NCI-H1417 treated with DMSO at 0.1 percent for 48 hours (cell line): Measurements from ENCODE around the gene ERFL.
A peak's percentile ranks its signal among the peaks of the same experiment; 100 is the strongest.

Experiments
- DNase-seq: peaks from one replicate; lab custom pipeline; 2025; lab: John Stamatoyannopoulos, UW

The ERFL gene

DNA sequence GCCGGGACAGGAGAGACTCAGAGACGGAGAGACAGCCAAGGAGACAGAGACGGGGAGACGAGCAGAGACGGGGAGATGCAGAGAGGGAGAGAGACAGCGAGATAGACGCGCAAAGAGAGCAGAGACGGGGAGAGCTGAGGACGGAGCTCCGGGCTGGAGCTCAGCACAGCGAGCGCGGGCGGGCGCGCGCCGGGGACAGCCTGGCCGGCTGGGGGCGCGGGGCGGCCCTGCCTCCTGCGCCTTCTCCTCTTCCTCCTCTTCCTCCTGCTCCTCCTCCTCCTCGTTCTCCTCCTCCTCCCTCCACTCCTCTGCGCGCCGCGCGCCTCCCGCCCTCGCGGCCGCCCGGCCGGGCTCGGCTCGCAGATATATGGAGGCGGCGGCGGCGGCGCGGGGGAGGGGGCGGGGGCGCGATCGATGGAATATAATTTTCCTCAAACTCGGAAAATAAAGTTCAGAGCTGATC is at the start of gene ERFL:
Gene ERFL, minus strand, starts transcription at position 229 of the 463 bp plus-strand sequence. CDS start 15,530 bp downstream, outside the sequence.
- no peak for DNase-seq

DNA sequence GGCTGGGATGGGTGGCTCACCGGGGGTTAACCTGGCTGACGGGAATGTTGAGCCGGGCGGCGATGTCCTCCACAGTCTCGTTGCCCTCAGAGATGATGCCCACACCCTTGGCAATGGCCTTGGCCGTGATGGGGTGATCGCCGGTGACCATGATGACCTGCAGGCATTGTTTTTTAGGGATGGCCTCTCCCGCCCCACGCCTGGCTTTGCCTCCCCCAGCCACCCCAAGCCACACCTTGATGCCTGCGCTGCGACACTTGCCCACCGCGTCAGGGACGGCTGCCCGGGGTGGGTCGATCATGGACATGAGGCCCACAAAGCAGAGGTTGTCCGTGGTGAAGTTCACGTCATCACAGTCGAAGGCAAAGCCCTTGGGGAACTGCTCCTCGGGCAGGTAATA is 49.7 kb upstream of the ERFL start:
- no peak for DNase-seq

DNA sequence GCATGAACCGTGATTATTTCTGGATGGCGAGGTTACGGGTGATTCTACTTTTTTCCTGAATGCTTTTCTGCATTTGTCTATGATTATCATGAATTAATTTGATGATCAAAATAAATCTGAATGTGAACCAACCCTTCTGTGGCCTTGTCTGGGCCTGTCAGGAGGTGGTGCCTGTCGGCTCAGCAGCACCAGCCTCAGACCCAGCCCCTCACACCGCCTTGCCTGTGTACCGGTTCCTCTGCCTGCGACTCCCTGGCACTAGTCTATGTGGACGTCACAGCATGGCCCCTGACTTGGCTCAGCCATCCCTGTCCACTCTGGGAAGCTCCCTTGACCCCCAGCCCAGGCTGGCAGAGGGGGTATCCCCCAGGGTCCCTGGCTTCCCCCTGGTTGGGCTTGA is 46.4 kb upstream of the ERFL start:
- no peak for DNase-seq

DNA sequence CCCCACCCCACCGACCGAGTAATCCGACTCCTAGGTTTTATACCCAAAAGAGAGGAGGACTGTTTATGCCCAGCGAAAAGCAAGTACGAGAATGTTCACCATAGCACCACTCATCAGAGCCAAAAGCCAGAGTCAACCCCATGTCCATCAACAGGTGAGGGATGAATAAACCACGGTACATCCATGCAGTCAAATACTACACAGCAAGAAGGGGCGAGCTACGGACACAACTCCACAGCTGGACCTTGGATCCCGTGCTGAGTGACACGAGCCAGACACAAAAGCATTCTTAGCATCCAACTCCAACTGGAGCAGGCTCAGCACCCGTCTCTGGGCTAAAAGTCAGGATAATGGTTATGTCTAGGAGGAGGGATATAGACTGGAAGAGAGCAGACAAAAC is 43.1 kb upstream of the ERFL start:
- no peak for DNase-seq

DNA sequence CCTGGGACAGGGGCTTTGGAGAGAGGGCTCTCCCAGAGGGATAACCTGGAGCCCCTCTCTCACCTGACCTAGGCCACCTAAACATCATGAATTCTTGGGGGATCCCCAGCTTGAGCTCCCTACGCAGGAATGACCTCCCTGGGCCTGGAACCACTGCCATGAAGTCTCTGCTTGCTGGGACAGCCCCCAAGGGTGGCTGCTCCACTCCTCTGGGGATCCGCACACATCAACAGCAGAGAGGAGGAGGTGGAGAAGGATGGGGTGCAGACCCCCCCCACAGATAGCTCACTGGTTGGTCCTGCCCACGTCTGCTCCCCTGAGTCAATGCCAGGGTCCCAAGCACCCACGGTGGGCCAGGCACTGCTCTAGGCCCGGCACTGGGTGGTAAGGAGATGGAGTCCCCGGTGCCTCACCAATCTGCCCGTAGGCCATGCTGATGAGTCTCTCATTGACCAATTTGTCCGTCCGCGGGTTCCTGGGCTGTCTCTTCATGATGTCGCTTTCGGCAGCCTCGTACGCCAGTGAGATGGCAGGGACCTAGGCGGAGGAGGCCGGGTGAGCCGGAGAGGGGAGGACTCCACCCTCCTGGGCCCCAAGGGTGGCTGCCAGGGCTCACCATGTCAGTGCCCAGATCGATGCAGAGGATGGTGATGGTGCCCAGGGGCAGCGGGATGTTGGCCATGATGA is 41.7 kb upstream of the ERFL start:
- DNase-seq: no peak

DNA sequence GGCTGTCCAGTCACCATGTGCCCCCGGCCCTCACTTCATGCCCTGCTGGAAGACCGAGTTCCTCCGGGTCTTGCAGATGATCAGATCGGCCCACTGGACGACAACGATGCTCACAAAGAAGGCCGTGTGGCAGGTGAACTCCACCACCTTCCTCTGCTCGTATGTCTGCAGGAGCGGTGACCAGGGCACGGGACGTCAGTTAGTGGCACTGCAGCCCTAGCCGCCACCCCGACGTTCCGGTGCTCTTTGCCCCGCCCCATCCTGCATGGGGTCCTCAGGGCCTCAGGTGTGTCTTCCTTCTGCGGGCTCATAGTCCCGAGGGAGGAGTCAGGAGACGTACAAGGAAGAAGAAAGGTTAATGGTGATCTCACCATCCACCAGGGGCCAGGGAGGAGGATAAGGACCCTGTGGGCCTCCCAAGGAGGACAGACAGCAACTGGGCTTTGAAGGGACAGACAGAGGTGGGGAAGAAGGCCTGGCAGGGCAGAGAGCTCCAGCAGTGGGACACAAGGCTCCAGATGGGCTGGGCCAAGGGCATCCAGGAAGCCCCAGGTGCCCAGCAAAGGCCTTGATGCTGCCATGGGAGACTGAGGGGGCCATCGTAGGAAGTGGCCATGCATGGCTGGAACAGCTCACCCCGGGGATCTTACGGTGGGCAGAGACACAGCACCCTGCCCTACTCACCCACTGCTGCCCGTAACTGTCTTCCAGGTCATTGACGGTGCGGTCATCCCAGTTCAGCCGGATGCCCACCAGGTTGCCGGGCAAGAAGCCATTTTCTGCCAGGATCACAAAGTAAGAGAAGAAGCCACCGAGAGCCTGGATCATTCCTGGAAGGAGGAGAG is 40.7 kb upstream of the ERFL start:
- no peak for DNase-seq

DNA sequence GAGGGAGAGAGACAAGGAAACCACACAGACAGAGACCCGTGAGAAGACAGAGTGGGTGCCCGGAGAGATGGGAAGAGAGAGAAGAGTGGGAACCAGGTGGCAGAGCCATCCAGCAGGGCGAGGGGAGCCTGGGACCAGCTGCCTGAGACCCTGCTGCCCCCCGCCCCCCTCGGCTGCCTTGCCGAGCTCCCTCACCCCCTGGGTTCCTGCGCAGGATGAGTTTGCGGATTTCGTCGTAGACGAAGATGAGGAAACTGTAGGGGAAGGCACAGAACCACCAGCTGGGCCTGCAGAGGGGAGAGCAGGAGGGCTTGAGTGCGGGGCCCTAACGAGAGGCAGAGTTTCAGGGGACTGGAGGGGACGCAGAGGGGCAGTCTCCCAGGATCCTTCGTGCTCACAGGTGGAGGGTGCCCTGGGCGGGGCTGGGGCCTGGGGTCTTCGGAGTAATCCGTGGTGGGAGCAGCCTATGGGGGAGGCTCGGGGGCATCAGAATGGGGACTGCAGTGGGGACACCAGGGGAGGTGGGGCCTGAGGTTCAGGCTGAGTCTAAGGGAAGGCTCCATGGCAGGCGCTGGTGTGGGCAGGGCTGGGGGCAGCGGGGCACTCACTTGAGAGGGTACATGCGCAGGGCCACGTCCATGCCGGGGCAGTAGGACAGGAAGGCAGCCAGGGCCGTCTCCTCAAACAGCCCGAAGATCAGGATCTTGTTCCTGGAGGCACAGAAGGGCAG is 39.0 kb upstream of the ERFL start:
- no peak for DNase-seq

DNA sequence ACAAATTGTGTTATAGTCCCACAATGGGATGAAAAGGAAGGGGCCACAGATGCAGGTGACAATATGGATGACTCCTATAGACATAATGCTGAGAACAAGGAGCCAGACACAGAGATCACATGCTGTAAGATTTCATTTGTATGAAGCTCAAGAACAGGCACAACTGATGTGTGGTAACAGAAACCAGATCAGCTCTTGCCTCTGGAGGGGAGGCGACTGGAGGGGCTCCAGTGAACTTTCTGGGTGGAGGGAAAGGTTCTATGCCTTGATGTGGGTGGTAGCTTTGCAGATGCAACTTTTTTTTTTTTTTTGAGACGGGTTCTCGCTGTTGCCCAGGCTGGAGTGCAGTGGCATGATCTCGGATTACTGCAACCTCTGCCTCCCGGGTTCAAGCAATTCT is 36.9 kb upstream of the ERFL start:
- no peak for DNase-seq

DNA sequence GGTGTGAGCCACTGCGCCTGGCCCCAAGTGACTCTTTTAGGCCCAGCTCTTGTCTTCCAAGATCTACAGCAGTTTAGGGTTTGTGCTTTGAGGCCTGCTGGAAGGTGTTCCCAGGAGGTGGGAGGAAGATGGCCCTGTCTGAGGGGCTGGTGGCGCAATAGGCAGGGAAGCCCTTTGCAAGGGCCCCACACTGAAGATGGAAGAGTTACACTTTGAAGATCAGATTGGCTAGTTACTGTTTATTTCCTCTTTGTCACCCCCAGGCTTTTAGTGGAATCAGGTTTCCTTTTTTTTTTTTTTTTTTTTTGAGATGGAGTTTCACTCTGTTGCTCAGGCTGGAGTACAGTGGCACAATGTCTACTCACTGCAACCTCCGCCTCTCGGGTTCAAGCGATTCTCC is 32.7 kb upstream of the ERFL start:
- no peak for DNase-seq

DNA sequence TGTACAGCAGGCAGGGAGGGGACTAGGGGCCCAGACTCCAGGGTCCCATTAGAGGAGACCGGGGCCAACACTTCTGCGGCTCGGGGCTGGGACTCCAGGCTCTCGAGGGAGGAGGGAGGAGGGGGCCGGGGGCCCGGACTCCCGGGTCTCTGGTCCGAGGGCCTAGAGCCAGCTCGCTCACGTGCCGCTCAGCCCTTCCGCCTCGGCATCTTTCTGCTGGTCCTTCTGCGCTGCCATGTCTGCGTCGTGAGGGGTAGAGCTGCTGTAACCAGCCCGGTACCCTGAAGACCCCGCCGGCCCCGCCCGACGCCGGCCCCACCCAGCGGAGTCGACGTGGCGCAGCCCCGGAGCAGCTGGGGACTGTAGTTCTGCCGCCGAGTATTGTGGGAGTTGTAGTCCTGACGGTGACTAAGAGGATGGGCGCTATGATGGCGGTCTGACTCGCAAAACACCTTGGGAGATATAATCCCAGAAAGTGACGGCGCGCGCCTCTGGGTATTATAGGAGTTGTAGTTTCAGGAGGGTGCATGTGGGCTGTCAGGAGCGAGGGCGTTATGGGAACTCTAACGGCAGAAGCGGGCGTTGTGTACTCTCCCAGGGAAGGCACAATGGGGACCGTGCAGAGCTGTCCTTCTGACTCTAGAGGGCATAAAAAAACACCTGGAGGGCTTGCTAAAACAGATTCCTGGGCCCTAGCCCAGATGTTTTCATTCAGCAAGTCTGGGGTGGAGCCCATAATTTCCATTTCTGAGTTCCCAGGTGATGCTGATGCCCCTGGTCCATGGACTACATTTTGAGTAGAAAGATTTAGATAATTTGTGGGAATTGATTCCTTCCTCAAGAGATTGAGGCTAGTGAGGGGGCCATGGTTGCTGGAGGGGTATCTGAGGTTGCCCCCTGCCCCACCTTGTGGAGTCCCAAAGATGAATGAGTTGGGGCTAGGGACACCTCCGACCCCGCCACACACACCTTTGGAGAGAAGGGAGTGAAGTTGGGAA is 31.1 kb upstream of the ERFL start, which contains the start of gene RABAC1:
Gene RABAC1, minus strand, starts transcription at position 266 of the 998 bp plus-strand sequence. Its CDS starts 29 bp downstream, at position 237.
- DNase-seq: peak; percentile 58

DNA sequence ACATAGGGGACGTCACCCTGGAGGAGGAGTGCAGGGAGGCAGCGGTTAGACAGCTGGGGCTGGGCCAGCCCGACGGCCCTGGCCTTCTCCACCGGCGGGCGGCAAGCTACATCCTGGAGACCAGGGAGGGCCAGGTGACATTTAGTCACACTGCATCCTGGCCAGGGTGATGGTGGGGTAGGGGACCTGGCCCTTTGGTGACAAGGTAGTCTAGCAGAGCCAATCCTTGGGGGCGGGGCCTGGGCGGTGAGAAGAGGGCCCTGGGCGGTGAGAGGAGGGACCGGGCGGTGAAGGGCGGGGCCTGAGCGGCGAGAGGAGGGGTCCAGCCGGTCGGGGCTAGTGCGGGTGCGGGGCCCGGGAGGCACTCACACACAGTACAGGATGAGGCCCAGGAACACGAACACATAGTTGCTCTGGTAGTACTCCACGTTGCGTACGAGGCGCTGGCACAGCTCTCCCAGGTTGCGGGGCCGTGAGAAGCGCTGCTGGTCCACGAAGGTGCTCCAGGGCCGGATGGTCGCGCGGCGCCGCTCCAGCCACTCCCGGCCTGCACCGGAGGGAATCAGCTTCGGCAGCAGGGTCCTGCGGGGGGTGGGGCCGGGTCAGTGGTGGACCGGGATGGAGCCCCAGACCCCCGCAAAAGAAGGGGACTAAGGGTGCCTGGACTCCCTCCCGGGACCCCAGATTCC is 30.3 kb upstream of the ERFL start:
- DNase-seq: no peak

DNA sequence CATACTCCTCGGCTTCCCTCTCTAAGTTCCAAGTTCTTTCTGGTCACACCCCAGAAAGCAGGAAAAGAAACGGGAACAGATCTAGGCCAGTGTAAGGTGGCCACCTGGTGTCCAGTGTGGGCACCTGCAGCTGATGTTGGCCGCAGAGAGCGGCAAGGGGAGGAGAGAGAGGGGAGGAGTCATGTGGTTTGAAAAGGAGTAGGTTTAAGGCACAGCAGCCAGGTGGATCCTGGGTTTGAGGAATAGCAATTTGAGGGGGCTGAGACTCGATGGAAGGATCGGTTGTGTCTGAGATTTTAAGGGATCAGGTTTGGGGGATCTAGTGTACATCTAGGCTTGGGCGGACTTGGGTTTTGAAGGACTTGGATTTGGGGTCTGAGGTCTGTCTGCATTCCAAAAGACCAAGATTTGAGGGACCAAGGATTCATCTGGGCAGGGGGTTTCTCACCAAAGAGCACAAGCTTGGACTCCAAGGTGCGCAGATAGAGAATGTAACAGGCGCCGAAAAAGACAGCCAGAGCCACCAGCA is 29.7 kb upstream of the ERFL start:
- DNase-seq: peak; percentile 32

DNA sequence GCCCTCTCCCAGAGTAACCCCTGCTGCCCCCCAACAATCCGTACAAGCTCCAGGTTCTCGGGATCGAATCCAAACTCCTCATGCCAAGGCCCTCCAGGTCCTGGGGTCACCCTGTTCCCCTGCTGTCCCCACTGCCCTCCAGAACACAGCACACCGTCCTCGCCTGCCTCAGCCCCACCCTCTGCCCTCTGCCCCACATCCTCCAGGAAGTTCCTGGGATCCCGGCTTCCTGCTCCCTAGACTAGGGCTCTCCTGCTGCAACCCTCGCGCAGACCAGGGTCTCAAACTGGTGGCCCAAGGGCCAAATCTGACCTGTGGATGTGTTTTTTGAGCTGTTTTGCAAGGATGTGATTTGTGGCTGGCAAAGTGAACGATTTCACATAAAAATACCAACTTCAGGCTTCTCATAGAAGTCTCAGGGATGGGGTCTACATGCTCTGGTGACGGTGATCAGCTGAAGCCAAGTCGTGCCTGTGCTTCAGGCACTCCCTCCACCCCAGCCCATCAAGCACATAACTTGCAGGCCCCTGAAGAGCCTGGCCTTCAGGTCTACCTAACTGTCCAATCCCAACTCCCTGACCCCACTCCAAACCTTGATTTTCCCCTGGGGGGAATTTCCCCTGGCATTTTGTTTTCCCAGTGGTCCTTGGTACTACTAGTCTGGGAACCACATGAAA is 29.1 kb upstream of the ERFL start:
- DNase-seq: no peak

DNA sequence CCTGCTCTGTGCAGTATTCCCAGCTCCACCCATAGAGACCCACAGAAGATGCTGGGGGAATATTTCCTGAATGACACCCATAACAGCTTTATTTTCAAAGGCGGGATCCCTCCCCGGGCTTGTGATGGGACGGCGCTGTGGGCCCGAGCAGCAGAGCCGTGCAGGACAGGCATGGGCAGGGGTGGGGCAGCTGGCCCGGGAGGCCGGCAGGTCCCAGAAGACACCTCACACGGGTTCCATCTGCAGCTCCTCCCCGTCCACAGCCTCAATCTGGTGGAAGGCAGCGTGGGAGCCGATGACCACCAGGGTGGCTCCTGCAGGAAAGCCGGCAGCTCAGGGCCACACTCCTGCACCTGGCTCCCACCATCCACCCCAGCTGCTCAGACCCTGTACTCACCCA is 28.4 kb upstream of the ERFL start:
- DNase-seq: no peak

DNA sequence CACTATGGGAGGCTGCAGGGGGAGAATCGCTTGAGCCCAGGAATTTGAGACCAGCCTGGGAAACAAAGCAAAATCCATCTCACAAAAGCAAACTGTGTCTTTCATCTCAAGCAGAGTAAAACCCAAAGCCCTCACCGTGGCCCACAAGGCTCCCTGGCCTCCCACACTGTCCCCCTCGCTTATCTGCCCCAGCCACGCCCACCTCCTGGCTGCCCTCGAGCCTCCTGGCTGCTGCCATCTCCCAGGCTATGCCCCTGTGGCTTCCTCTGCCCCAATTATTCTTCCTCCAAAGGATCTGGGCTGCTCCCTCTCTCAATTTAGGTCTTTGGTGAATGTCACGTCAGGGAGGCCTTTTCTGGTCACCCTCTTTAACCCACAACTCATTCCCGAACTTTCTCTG is 27.3 kb upstream of the ERFL start:
- DNase-seq: no peak

DNA sequence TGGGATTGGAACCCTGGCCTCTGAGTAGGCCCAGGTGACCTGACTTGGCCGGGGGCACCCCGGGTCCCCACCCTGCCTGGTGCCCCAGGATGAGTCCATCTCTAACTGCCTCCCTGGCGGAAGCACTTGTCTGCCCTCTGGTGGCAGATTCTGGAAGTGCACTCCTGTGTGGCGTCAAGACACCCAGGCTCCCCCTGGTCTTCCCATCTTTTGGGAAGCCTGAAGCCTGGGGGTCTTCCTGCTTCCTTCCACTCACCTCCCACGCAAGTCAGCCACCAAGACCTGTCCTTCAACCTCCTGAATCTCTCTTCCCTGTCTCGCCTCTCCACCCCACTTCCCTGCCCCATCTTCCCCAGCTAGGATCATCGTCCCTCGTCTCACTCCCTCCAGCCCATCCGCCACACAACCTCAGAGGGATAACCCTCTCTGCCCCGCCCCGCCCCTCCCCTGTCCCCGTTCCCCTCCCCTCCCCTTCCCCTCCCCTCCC is 23.5 kb upstream of the ERFL start:
- no peak for DNase-seq

DNA sequence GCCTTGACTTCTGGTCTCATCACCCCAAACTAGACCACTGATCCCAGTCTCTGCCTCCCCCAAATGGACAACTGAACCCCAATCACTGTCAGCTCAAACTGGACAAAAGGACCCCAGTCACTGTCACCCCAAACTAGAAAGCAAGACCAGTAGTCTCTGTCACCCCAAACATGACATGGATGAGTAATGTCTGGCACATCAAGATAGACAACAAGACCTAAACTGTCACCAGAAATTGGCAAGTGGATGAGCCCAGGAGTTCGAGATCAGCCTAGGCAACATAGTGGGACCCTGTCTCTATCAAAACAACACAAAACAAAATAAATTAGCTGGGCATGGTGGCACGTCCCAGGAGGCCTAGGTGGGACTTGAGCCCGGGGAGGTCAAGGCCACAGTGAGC is 18.8 kb upstream of the ERFL start:
- DNase-seq: no peak

DNA sequence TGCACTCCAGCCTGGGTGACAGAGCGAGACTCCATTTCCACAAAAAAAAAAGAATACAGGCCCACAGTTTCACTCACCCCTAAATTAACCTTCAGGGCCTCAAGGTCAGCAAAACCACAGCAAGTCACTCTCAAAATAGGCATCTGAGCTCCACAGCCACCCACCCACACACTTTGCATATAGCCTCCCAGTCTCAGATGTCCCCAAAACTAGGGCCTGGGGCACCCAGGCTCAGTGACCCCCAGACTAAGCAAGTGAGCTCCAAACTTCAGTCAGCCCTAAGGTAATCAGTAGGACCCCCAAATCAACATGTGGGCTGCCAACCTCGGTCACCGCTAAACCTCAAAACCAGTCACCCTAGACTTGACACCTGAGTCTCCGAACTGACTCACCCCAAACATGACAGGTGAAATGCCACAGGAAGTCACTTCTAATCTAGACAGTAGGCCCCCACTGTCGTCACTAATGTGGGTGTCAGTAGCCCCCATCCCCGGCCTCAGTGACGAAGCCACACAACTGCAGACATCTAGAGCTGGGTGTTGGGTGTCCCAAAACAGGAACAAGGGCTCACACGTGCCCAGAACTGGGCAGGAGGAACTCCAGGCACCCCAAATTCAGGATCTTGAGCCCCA is 17.0 kb upstream of the ERFL start:
- no peak for DNase-seq

DNA sequence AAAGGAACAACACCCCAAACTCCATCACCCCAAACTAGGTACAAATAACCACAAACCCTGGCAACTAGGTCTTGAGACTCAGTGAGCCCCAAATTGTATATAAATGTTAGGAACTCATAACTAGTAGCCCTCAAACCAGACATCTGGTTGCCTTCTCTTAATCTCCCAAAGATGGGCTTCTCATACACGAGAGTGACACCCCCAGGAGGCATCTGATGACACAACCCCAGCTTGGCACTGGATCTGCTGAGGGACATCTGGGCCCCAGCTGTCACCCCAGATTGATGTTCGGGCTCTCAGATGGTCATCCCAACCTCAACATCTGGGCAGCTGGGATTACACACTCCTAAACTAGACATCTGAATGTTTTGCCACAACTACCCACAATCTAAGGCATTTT is 16.1 kb upstream of the ERFL start:
- no peak for DNase-seq
